Hematopoietic multipotent progenitor cell treated with erythropoietin and hydrocortisone succinate and interleukin-3 and kit ligand, for 8 days (in vitro differentiated cells): ENCODE results near the gene USE1.

Source experiments
- DNase-seq: peaks from one replicate; pipeline ENCODE4 v3.0.0-alpha.2; 2015

Gene USE1

GRCh38 chr19:17235971-17236777, 21.0 kb downstream of the USE1 start:
- peak; percentile 46 for DNase-seq

DNA sequence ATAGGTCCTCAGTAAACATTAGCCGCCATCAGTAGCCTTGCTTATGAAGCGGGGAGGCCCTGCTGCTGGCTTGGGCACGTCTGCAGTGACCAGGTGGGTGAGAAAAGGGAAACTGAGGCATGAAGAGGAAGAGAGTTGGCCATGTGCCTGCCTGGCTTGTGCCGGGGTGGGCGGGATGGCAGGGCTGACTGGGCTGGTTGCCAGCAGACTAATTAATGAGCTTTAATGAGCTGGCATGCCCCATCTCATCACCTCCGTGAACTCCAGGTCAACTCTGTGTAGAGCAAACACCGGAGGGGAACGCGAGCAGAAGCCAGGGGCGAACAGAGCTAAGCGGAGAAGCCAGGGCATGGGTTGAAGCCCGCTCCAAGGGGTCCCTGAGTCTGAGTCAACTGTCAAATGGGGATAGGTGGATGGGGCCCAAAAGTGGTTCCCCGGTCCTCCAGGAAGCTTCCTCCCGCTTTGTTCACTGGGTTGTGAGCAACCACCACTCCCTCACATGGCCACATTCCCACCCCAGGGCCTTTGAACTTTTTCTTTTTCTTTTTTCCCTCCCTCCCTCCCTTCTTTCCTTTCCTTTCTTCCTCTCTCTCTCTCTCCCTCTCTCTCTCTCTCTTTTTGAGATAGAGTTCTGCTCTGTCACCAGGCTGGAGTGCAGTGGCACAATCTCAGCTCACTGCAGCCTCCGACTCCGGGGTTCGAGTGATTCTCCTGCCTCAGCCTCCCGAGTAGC, 21.8 kb downstream of the USE1 start:
- DNase-seq, result peak; percentile 44

DNA sequence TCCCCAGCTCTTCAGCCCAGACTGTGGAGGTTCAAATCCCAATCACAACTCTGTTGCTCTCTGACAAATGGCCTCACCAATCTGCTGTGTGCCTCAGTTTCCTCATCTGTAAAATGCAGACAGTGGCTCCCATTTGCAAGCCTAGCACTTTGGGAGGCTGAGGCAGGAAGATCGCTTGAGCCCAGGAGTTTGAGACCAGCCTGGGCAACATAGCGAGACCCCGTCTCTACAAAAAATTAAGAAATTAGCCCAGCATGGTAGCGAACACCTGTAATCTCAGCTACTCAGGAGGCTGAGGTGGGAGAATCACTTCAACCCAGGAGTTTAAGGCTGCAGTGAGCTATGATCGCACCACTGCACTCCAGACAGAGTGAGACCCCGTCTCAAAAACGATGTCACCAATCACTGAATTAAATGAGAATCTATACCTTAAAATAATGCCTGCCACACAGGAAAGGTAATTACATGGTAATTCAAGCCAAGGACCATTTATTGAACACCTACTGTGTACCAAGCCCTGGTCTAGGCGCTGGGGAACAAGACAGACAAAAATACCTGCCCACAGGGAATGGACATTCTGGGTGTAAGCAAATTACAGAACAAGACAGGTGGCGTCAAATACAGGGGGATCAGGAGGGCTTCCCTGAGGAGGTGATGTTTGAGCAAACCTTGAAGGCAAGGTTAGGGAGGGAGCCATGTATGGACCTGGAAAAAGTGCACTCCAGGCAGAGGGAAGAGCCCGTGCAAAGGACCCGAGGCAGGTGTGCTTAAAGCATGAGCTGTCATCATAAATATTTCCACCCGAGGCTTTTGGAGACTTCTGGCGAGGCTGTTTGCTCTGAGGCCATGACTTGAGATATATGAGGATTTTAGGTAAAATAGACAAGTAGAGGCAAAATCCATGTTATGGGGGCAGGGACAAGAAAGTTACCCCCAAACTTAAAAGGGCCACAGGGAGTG, 22.9 kb downstream of the USE1 start:
- DNase-seq, result no peak

GRCh38 chr19:17240062-17240752, 25.1 kb downstream of the USE1 start:
- DNase-seq, result no peak

DNA sequence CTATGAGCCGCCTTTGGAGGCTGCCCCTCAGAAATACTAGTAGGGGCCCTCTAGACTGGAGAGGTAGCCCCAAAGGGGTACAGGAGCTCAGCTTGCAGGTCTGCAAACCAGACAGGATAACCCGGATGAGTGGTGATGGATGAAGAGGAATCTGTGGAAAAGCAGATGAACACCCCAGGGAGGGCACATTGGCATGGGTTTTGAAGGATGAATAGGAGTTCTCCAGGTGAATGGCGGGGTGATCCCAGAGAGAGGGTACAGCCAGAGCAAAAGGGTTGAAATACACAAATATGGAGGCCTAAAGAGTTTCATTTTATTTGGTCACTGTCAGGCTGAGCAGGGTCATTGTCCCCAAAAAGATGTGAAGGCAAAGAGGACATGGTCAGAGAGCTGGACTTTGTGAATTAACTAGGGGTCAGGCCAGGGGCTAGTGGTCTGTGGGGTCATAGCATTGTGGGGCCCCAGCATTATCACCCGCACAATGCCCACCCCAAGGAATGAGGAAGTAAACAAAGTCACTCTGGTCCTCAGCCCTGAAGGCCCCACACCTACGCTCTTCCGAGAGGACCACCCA, 25.8 kb downstream of the USE1 start:
- DNase-seq, result no peak

DNA sequence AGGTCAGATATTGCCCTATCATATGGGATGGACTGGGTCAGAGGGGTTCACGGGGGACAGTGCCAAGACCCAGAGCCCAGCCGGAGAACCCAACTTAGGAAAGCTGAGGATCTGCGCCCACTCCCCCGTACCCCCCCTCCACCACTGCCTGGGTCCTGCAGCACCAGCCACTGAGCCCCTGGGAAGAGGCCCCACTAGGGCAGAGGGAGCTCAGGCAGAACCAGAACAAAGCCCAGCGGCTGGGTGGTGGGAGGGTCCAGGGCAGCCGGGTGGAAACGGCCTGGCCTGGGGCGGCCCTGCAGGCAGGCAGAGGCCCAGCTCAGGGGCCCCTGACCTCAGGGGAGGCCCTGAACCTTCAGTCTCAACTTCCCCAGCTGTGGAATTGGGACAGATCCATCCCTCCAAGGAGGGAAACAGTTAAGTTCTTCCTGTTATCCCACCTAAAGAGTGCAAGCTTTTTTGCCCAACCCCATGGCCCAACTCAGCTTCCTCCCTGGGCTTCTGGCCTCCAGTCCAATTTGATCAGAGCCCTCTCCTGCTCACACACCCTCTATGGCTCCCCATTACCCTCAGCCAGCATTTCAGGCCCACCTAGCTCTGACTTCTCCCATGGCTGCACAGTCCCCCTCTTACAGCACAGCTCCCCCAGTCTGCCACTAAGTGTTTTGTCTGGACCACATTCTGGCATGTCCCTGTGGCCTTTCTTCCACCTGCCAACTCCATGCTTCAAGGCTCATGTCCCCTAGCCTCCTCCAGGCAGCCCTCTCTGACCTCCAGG, 27.5 kb downstream of the USE1 start:
- DNase-seq, result no peak

- no peak for DNase-seq
Measured at GRCh38 chr19:17243211-17243829, 28.2 kb downstream of the USE1 start.

DNA sequence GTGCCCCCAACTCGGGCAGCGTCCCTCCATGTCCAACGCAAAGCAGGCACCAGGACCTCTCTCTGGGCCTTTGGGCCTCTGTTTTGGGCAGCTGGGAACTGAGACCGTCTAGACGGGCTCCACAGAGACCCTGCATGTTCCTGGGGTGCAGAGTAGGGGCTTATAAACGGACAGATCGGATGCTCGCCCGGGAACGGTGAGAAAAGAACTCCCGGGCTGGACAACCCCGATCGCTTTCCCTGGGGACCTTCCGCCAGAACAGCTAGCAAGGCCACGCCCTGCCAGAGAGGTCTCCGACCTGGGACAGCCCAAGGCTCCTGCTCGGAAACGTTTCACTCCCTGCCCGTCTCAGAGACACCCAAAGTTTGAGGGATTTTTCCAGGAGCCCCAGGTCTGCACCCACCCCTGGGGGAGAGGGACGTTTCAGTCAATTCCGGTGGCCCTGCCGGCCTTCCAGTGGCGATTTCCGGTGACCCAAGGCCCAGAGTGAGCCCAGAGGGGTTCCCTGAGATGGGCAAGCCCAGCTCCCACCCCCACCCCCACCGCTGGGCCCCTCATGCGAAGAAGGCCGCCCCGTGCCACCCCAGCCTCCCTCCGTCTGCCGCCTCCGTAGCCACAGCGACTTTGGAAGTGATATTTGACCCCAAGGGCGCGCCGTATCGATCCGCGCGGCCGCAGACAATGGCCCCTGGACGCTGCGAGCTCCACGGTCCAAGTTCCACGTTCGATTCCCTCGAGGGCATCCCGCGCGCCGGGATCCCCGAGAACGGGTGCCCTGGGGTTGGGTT, 28.9 kb downstream of the USE1 start:
- DNase-seq, result no peak

DNA sequence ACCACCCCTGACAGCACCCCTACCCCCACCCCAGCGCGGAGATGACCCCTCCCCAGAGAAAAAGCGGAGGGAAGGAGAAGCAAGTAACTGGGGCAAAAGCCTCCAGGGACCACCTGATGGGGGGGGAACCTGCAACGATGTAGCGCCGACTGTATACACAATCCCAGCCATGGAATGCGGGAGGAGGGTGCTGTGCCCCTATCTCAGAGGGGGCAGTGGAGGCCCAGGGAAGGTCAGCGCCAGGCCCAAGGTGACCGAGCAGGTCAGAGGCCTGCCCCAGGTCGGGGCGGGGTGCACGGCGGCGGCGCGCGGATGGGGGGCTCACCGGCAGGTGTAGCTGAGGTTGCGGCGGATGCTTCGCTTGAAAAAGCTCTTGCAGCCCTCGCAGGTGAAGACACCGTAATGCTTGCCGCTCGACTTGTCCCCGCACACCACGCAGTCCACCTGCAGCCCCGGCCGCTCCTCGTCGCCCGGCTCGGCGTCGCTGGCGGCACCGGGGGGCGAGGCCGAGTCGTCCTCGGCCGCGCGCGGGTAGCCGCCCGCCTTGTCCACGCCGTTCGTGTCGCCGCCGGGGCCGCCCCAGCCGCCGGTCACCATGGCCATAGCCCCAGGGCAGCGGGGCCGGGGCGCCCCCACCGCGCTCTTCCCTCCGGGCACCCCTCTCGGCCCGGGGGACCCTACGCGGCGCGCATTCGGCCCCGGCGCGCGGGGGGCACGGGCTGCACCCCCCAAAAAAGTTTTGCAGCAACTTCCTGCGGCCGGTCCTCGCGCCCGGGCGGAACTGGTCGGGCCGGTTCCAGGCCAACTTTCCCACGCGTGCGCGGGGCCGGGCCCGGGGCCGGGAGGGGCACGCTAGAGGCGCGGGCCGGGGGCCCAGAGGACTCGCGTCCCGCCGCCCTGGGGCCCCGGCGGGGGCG, 29.7 kb downstream of the USE1 start:
- DNase-seq, result no peak

GRCh38 chr19:17245535-17245984, 30.4 kb downstream of the USE1 start, which contains the start of gene NR2F6:
TSS of gene NR2F6 (minus strand) at chr19:17245919. CDS start at chr19:17245220, 699 bp downstream.
- no peak for DNase-seq

DNA sequence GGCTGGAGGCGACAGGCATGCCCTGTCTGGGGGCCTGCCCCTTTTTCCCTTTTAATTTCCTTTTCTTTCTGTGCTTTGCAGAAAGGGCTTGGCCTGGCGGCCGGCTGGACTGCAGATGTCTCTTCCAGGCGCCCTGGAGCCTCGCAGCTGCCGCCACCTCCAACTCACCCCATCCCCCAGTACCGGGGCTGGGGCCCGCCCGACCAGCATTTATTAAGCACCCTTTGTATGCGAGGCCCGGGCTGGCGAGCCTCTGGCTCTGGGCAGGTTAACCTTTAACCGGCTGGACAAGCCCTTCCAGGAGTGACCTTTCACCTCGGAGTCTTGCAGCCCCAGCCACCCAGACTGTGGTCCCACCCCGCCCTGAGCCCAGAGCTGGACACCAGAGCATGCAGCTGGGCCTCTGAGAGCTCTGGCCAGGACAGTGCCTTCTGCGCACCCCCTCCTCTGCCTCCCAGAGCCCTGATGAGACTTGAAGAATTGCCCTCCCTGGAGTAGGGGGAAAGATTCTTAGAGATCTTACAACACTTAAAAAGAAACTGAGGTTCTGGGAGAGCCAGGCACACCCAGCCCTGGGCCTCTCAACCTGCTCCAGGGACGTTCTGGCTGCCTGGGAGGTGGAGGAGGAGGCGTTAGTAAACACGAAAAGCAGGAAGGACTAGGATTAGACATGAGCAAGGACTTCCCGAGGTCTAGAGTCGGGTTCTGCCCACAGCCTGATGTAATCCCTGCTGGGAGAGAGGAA, 31.7 kb downstream of the USE1 start:
- no peak for DNase-seq

DNA sequence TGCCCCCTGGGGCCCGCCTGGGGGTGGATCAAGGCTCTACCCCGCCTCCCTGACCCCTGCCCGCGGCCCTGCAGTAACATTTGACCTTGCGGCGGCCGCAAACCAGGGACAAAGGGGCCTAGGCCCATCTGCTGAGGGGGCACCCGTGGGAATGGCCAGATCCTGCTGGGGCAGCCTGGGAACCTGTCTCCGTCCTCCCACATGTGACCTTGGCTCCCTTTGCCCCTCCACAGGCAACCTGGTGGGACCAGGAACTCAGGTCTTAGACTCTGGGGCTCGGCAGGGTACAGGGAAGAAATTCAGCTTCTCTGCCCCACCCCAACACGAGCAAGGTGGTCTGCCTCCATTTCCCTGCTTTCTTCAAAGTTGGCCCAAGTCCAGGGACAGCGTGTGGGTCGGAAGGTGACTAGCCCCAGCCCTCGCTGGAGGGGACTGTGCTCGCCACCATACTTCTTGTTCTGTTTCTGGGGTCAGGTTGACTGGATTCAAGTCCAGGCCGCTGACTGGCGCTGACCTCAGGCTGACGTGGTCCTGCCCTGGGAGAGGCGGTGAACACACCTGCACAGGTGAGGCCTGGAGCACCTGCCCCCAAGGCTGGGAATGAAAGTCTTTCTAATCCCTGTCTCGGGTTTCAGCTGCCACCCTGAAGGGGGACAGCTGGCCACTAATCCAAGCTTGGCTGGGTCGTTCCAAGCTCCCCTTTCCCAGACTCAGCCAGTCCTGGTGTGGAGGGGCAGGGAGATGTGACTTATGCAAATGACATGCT, 33.0 kb downstream of the USE1 start:
- no peak for DNase-seq

DNA sequence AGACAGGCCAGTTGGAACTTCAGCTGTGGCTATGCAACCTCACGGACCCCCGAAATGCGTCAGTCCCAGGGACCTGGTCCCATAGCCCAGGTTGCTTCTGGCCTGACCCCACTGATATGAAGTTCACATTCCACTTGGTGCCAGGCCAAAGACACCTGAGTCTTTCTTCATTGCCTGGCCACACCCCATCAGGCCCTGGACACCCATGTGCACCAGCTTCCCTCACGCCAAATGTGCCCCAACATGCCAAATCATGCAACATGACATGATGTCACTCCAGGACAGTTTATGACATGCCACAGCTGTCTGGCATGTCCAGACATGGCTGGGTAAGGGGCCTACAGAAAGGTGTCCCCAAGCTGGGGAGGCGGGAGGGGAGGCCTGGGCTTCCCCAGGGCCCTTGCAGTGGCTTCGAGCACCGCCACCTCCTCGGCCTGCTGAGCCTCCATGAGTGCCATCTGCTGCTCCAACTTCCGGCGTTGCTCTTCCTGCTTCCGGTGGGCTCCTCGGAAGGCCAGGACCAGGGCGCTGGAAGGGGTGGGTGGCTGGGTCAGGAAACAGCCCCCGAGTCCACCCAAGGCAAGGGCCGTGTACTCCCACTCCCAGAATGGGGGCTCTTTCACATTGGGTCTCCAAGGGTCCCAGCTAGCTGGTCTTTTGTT, 34.9 kb downstream of the USE1 start:
- DNase-seq, result no peak

DNA sequence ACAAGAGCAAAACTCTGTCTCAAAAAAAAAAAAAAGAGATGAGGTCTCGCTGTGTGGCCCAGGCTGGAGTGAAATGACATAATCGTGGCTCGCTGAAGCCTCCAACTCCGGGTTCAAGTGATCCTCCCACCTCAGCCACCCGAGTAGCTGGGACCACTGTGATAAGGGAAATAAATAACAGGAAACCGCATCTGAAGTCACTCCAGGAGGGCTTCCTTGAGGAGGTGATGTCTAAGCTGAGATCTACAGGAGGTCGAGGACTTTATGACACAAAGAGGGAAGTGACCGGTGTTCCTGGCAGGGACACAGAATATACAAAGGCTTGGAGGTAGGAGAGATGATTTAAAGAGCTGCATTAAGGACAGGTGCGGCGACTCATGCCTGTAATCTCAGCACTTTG, 39.5 kb downstream of the USE1 start:
- no peak for DNase-seq

DNA sequence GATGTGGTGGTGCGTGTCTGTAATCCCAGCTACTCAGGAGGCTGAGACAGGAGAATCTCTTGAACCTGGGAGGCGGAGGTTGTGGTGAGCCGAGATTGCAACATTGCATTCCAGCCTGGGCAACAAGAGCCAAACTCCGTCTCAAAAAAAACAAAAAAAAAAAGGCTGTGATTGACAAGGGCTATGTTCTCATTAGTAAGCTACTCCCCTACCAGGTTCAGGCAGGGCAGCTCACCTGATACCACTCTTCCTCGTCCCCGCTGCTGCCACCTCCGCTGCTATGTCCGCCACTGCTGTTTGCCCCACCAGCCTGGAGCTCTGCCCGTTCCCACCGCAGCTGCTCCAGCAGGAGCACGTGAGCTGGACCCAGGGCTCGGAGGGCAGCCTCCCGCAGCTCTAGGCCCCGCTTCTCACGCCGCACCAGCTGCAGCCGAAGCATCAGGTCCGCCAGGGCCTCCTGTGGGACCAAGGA, 40.0 kb downstream of the USE1 start:
- DNase-seq, result no peak

DNA sequence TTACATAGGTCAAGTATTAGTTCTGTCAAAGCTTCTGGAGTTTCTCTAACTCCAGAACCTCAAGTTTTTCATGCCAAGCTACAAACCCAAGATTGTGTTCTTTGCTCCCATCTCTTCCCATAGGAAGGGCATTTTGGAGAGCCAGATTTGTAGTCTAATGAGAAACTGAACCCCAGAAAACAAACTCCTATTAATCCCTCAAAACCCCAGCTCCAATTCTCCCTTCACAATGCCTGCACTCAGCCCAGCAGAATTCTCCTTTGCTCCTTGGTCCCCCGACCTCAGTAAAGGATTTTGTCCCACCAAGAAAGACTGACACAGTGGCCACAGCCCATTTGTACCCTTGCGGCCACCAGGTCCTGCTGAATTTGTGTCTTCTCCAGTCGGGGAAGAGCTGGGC, 41.0 kb downstream of the USE1 start:
- DNase-seq, result no peak
